ENCODE measurements around the gene APLF. TPM values are rescaled to one million over a fixed set of nuclear protein-coding genes. Genes with fewer than 3 reads are reported as not detected.
"Not testable (repeated sequence)": the region's sequence is repeated elsewhere in the genome, so short reads cannot be mapped to it uniquely, and the experiment has no call there.

APLF gene
- total RNA-seq, 1 experiment from 2014 or later = 4.6 TPM

- no peak for DNase-seq
- Histone ChIP-seq H3K9me3 (replicated peaks) (no peaks in the 10 kb centered on the region), H3K4me3 (no peak overlapping the region), H3K36me3 (no peaks in the 10 kb centered on the region), H3K27me3 (no peaks in the 10 kb centered on the region), H3K4me1 (no peaks in the 10 kb centered on the region), H3K27ac (no peak overlapping the region)
Measured at GRCh38 chr2:68558576-68558975, 91.2 kb downstream of the APLF start.

GRCh38 chr2:68559692-68560091 lies 92.3 kb downstream of the APLF start:
- Histone ChIP-seq H3K4me3 (no peak overlapping the region), H3K9me3 (replicated peaks) (no peaks in the 10 kb centered on the region), H3K27me3 (no peaks in the 10 kb centered on the region), H3K4me1 (no peaks in the 10 kb centered on the region), H3K27ac (no peak overlapping the region), H3K36me3 (no peaks in the 10 kb centered on the region)
- no peak for DNase-seq

GRCh38 chr2:68560545-68560944 lies 93.2 kb downstream of the APLF start:
- no peaks in the 10 kb centered on the region for H3K36me3 ChIP-seq
- no peak for DNase-seq
- no peaks in the 10 kb centered on the region for H3K4me1 ChIP-seq
- H3K27ac ChIP-seq = no peak overlapping the region
- no peaks in the 10 kb centered on the region for H3K27me3 ChIP-seq
- H3K4me3 ChIP-seq = no peak overlapping the region
- H3K9me3 ChIP-seq (replicated peaks) = no peaks in the 10 kb centered on the region

DNA sequence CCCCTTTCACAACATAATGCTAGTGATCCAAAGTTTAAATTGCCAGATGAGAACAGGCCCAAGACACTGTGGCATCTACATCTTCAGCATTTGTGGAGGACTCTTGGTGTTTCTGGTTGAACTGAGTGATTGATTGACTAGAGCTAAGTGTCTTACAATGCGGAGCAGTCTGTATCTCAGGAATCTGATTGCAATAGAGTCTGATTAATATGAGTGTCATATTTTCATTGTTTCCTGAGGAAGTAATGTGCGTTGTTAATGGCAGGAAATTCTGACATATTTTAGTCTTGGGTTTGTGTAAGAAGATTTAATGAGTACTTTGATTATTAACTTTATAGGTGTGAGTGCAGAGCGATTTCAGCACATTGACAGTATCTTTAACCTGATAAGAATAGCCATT lies 94.0 kb downstream of the APLF start:
- Histone ChIP-seq H3K9me3 (replicated peaks) (no peaks in the 10 kb centered on the region), H3K4me3 (no peak overlapping the region), H3K27ac (no peak overlapping the region), H3K4me1 (no peaks in the 10 kb centered on the region), H3K27me3 (no peaks in the 10 kb centered on the region), H3K36me3 (no peaks in the 10 kb centered on the region)
- DNase-seq = no peak

DNA sequence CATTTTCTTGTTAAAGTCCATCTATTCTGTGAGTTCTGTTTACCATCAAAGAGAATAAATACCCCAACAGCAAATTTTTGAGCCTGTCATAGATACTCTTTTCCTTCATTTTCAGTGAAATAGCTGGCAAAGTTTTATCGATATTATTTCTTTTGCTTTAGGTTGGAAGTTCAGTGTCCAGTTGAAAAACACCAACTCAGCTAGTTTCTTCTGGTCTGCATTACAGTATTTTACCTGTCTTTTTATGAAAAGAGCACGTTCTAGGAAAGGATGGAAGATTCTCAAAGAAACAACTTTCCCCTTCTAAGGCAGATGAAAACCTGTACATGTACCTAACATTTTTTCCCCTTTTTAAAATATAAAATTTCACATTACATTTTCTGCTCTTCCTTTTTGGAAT lies 95.5 kb downstream of the APLF start:
- DNase-seq = no peak
- no peaks in the 10 kb centered on the region for H3K4me1 ChIP-seq

DNA sequence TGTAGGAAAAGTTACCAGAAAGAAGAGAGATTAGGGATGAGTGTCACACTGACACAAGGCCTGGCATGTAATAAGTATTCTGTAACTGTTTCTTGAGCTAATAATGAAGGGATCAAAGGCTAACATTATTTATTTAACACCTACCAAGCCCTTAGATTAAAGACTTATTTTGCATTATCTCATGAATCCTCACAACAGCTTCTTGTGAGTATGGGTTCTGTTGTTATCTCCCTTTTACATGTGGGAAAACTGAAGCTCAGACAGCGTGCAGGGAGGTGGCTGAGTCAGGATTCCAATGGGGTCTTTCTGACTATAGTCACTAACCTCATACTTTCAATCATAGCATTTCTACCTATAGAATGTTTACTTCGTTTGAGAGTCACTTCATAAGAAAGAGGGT lies 97.0 kb downstream of the APLF start:
- H3K36me3 ChIP-seq = no peaks in the 10 kb centered on the region
- H3K4me1 ChIP-seq = no peaks in the 10 kb centered on the region
- no peak overlapping the region for H3K27ac ChIP-seq
- H3K27me3 ChIP-seq = no peaks in the 10 kb centered on the region
- H3K9me3 ChIP-seq (replicated peaks) = no peaks in the 10 kb centered on the region
- DNase-seq = no peak
- H3K4me3 ChIP-seq = no peak overlapping the region

More for the DNA sequence above, 95.5 kb downstream of the APLF start:
- H3K27ac ChIP-seq = no peak overlapping the region
- no peaks in the 10 kb centered on the region for H3K36me3 ChIP-seq
- H3K4me3 ChIP-seq = no peak overlapping the region
- no peaks in the 10 kb centered on the region for H3K27me3 ChIP-seq
- H3K9me3 ChIP-seq (replicated peaks) = no peaks in the 10 kb centered on the region

DNA sequence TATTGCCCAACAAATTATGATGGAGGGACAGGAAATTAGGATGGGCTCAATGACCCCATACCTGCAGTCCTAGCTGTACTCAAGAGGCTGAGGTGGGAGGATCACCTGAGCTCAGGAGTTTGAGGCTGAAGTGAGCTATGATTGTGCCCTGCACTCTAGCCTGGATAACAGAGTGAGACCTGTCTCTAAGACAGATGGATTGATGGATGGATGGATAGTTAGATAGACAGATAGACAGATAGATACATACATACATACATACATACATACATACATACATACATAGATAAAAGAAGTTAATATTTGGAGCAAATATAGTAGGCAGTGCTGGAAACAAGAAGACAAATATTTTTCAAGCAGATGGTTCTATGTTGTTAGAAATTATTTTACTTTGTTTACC lies 97.9 kb downstream of the APLF start:
- H3K9me3 ChIP-seq (replicated peaks) = no peaks in the 10 kb centered on the region
- no peaks in the 10 kb centered on the region for H3K4me1 ChIP-seq
- no peak for DNase-seq
- H3K27ac ChIP-seq = no peak overlapping the region
- no peaks in the 10 kb centered on the region for H3K36me3 ChIP-seq
- H3K27me3 ChIP-seq = no peaks in the 10 kb centered on the region
- H3K4me3 ChIP-seq = no peak overlapping the region

GRCh38 chr2:68565858-68566257 lies 98.5 kb downstream of the APLF start:
- Histone ChIP-seq H3K4me1 (no peaks in the 10 kb centered on the region), H3K9me3 (replicated peaks) (no peaks in the 10 kb centered on the region)
- DNase-seq = no peak

DNA sequence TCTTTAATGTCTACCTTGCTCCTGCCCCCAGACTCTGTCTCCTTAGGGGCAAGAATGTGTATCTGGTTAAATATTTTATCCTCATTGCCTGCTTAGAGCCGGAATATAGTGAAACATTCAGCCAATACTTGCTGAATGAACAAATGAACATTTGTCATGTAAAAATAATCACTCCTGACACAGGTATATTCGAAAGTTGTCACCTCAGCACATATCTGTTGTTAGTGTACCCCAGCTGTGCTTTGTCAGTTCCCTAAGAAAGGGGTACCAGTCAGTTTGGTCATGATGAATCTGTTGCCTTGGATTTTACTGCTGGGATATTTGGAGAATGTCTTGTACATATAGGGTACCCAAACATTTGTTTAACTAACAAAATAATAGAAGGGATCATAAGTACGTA lies 99.0 kb downstream of the APLF start:
- H3K9me3 ChIP-seq (replicated peaks) = no peaks in the 10 kb centered on the region
- H3K27me3 ChIP-seq = no peaks in the 10 kb centered on the region
- no peaks in the 10 kb centered on the region for H3K4me1 ChIP-seq
- DNase-seq = no peak
- no peak overlapping the region for H3K4me3 ChIP-seq
- no peak overlapping the region for H3K27ac ChIP-seq
- H3K36me3 ChIP-seq = no peaks in the 10 kb centered on the region

More at GRCh38 chr2:68565858-68566257, 98.5 kb downstream of the APLF start:
- no peaks in the 10 kb centered on the region for H3K36me3 ChIP-seq
- no peaks in the 10 kb centered on the region for H3K27me3 ChIP-seq
- no peak overlapping the region for H3K4me3 ChIP-seq
- no peak overlapping the region for H3K27ac ChIP-seq

GRCh38 chr2:68568116-68568515 lies 100.7 kb downstream of the APLF start:
- Histone ChIP-seq H3K9me3 (replicated peaks) (no peaks in the 10 kb centered on the region), H3K27me3 (no peaks in the 10 kb centered on the region), H3K4me1 (no peaks in the 10 kb centered on the region), H3K36me3 (no peaks in the 10 kb centered on the region), H3K27ac (no peak overlapping the region), H3K4me3 (no peak overlapping the region)
- DNase-seq = no peak

GRCh38 chr2:68569604-68570003 lies 102.2 kb downstream of the APLF start:
- H3K27me3 ChIP-seq = no peaks in the 10 kb centered on the region
- H3K36me3 ChIP-seq = no peaks in the 10 kb centered on the region
- H3K27ac ChIP-seq = no peak overlapping the region
- H3K9me3 ChIP-seq (replicated peaks) = no peaks in the 10 kb centered on the region
- no peak overlapping the region for H3K4me3 ChIP-seq
- no peaks in the 10 kb centered on the region for H3K4me1 ChIP-seq
- DNase-seq = no peak

GRCh38 chr2:68570434-68570833 lies 103.0 kb downstream of the APLF start:
- not testable (repeated sequence) for H3K4me3 ChIP-seq; H3K9me3 ChIP-seq (replicated peaks); H3K36me3 ChIP-seq; H3K27me3 ChIP-seq; H3K4me1 ChIP-seq; DNase-seq; H3K27ac ChIP-seq

DNA sequence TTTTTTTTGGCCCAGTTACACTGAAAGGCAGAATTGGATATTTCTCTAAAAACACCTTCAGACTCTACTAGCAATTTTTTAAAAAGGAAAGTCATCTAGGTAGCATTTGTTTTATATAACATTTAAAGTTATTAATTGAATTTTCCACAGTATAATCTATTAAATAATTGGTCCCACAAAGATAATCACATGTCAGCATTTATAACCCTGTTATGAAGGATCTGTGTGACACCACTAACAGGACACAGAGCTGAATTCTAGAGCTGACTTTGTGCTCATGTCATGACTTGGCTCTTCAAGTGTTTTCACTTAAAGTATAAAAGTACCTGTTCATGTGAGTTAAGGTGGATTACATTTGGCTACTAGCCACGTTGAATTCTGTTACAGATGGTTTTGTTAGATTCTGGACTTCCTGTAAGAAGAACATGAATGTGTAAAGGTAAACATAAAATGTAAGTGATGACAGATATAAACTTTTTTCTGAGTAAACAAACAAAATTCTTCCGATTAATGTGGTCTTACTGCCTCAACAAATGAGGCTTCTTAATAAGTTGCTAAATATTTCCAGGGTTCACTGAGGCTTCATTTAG lies 106.9 kb downstream of the APLF start:
- Histone ChIP-seq H3K4me3 (no peak overlapping the region), H3K36me3 (no peaks in the 10 kb centered on the region), H3K4me1 (no peaks in the 10 kb centered on the region), H3K27me3 (no peaks in the 10 kb centered on the region), H3K9me3 (replicated peaks) (no peaks in the 10 kb centered on the region), H3K27ac (no peak overlapping the region)
- DNase-seq = no peak

- no peak overlapping the region for H3K4me3 ChIP-seq
- no peak for DNase-seq
Measured at GRCh38 chr2:68577183-68577582, 109.8 kb downstream of the APLF start.

DNA sequence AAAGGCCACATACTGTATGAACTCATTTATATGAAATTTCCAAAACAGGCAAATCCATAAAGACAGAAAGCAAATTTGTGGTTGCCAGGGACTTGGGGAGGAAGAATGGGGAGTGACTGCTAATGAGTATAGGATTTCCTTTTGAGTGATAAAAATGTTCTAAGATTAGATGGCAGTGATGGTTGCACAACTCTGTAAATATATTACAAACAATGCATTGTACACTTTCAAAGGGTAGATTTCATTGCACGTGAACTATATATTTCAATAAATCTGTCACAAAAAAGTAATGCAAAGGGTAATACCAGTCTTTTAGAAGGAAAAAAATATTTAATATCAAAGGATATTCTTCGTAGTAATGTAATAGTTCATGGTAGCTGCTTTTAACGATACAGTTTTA lies 112.3 kb downstream of the APLF start:
- Histone ChIP-seq H3K4me3 (no peak overlapping the region), H3K36me3 (no peaks in the 10 kb centered on the region), H3K4me1 (no peaks in the 10 kb centered on the region), H3K27me3 (no peaks in the 10 kb centered on the region), H3K9me3 (replicated peaks) (no peaks in the 10 kb centered on the region), H3K27ac (no peak overlapping the region)
- no peak for DNase-seq

More at GRCh38 chr2:68577183-68577582, 109.8 kb downstream of the APLF start:
- Histone ChIP-seq H3K27ac (no peak overlapping the region), H3K4me1 (no peaks in the 10 kb centered on the region), H3K36me3 (no peaks in the 10 kb centered on the region), H3K9me3 (replicated peaks) (no peaks in the 10 kb centered on the region), H3K27me3 (no peaks in the 10 kb centered on the region)

GRCh38 chr2:68588589-68588988 lies 121.2 kb downstream of the APLF start:
- Histone ChIP-seq H3K36me3 (no peaks in the 10 kb centered on the region), H3K27me3 (no peaks in the 10 kb centered on the region), H3K4me1 (no peaks in the 10 kb centered on the region), H3K9me3 (replicated peaks) (no peaks in the 10 kb centered on the region), H3K27ac (no peak overlapping the region), H3K4me3 (no peak overlapping the region)
- no peak for DNase-seq
